CD8-positive, alpha-beta memory T cell (primary cell): ENCODE results near the gene TPRA1. TPM values are rescaled to one million over a fixed set of nuclear protein-coding genes. Genes with fewer than 3 reads are reported as not detected.
A peak's percentile ranks its signal among the peaks of the same experiment; 100 is the strongest.

Experiments
- CTCF ChIA-PET: fragments of 350-600 bp; sonication (Branson Sonifier 250); formaldehyde crosslinking; loops from one replicate; lab custom pipeline; 2021; ENCODE audit warnings: antibody characterized with exemption; lab: Charles Lee
- POLR2A ChIA-PET: fragments of 350-600 bp; sonication (Branson Sonifier 250); formaldehyde crosslinking; loops from one replicate; lab custom pipeline; 2021; ENCODE audit warnings: antibody characterized with exemption; lab: Charles Lee
- DNase-seq, 5 donors: peaks; one replicate each; pipeline versions ENCODE4 v3.0.0 to v3.0.0-alpha.2; 2020 to 2022; ENCODE audit warnings: mixed read lengths in 1 of 5
- H3K27ac ChIP-seq: one replicate; pipeline ENCODE4 v1.7.0; 2013; ENCODE audit warnings: low read depth, mild to moderate bottlenecking, low read length, moderate library complexity
- H3K27me3 ChIP-seq: 2 replicates; pipeline ENCODE4 v1.7.0; 2013; ENCODE audit warnings: low read length, mild to moderate bottlenecking; ENCODE audit not compliant: insufficient read depth, poor library complexity, severe bottlenecking
- H3K36me3 ChIP-seq: 2 replicates; pipeline ENCODE4 v1.7.0; 2013; ENCODE audit warnings: mild to moderate bottlenecking, low read length, moderate library complexity; ENCODE audit not compliant: insufficient read depth
- H3K4me1 ChIP-seq: 2 replicates; pipeline ENCODE4 v1.7.0; 2013; ENCODE audit warnings: mild to moderate bottlenecking, low read length, moderate library complexity; ENCODE audit not compliant: insufficient read depth
- H3K4me3 ChIP-seq: 2 replicates; pipeline ENCODE4 v1.7.0; 2013; ENCODE audit warnings: mild to moderate bottlenecking, low read length
- H3K9me3 ChIP-seq: 2 replicates; pipeline ENCODE4 v1.7.0; 2013; ENCODE audit warnings: mild to moderate bottlenecking, low read length
- H3K27ac Mint-ChIP-seq, 8 donors: one replicate each; pipeline ENCODE4 v1.8.0; 2020 to 2021; ENCODE audit warnings: mixed read lengths in 8 of 8, mild to moderate bottlenecking in 6 of 8, inconsistent platforms in 3 of 8, moderate library complexity in 3 of 8
- H3K27me3 Mint-ChIP-seq, 2 donors: one replicate each; pipeline ENCODE4 v1.8.0; 2020 to 2021; ENCODE audit warnings: mixed read lengths in 2 of 2, mild to moderate bottlenecking in 1 of 2, moderate library complexity in 1 of 2
- H3K36me3 Mint-ChIP-seq, 3 donors: one replicate each; pipeline ENCODE4 v1.8.0; 2020 to 2021; ENCODE audit warnings: mixed read lengths in 3 of 3, inconsistent platforms in 1 of 3, mild to moderate bottlenecking in 1 of 3
- H3K4me1 Mint-ChIP-seq, 3 donors: one replicate each; pipeline ENCODE4 v1.8.0; 2020 to 2021; ENCODE audit warnings: mixed read lengths in 3 of 3, inconsistent platforms in 1 of 3, mild to moderate bottlenecking in 1 of 3
- H3K4me3 Mint-ChIP-seq, 7 donors: one replicate each; pipeline ENCODE4 v1.8.0; 2020 to 2021; ENCODE audit warnings: mixed read lengths in 7 of 7, mild to moderate bottlenecking in 6 of 7, moderate library complexity in 4 of 7, inconsistent platforms in 2 of 7
- H3K9me3 Mint-ChIP-seq, 5 donors: one replicate each; pipeline ENCODE4 v1.8.0; 2020 to 2022; ENCODE audit warnings: mixed read lengths in 5 of 5, mild to moderate bottlenecking in 3 of 5, moderate library complexity in 2 of 5, inconsistent platforms in 1 of 5
- polyA plus RNA-seq: library from polyadenylated mRNA; unstranded; fragments of 300-500 nt; fragmentation: Illumina TruSeq; gene quantifications from one replicate; pipeline ENCODE4 v1.2.3, GENCODE V29; 2021
- total RNA-seq, 2 experiments: library from RNA; stranded (reverse); gene quantifications; one replicate each; pipeline ENCODE4 v1.2.3, GENCODE V29; 2021

TPRA1 gene
- total RNA-seq (10 to 100 TPM; 48.9 to 52.1 TPM), polyA plus RNA-seq (30.4 TPM)

GRCh38 chr3:127590593-127591465 is at the start of gene TPRA1:
Gene TPRA1 (minus strand): TSS chr3:127590733. CDS start chr3:127580146, 10,587 bp downstream.
- no peaks in the 10 kb centered on the region for H3K27me3 Mint-ChIP-seq
- peaks cover 0 to 8% (median 0%) of the 10 kb centered on the region in 3 donors for H3K36me3 Mint-ChIP-seq
- no peaks in the 10 kb centered on the region for H3K9me3 ChIP-seq
- peaks cover 25 to 50% (median 41%) of the 10 kb centered on the region in 3 donors for H3K4me1 Mint-ChIP-seq
- H3K4me1 ChIP-seq: peaks cover 17% of the 10 kb centered on the region
- peak within 1 kb of the TSS; percentile 64 for H3K27ac ChIP-seq
- DNase-seq: peak; percentile 61 to 89 (median 86)
- no peaks in the 10 kb centered on the region for H3K27me3 ChIP-seq
- H3K4me3 ChIP-seq: peak within 1 kb of the TSS; percentile 69
- POLR2A ChIA-PET: interaction anchor here (1.0 to 2.3 kb wide), 5 partner anchors 8 to 82 kb away, joined by 4 to 13 read pairs (median 7); partner anchors contain the start of gene ABTB1
- H3K4me3 Mint-ChIP-seq: peak within 1 kb of the TSS; percentile 95 to 99 (median 97)
- H3K36me3 ChIP-seq: no peaks in the 10 kb centered on the region
- peak within 1 kb of the TSS; percentile 77 to 98 (median 95) for H3K27ac Mint-ChIP-seq
- CTCF ChIA-PET: interaction anchor here (1.0 to 2.0 kb wide), 4 partner anchors 13 to 106 kb away, joined by 3 to 9 read pairs (median 4); no protein-coding TSS in a partner anchor
- H3K9me3 Mint-ChIP-seq: no peaks in the 10 kb centered on the region

DNA sequence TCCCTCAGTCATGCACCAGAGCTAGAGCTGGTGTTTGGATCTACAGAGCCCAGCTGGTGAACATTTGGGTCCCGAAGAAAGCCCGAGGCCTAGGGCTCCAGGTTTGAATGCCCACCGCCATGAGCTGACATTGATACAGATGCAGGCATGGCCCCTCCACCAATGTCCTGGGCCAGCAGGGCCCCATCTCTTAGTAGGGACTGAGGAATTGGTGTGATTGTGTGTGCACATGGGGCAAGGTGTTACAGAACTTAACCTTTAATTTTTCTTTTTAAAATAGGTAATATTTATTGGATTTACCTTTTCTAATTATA is 49.5 kb upstream of the TPRA1 start:
- ChIA-PET POLR2A (no interaction called here), CTCF (no interaction called here)

DNA sequence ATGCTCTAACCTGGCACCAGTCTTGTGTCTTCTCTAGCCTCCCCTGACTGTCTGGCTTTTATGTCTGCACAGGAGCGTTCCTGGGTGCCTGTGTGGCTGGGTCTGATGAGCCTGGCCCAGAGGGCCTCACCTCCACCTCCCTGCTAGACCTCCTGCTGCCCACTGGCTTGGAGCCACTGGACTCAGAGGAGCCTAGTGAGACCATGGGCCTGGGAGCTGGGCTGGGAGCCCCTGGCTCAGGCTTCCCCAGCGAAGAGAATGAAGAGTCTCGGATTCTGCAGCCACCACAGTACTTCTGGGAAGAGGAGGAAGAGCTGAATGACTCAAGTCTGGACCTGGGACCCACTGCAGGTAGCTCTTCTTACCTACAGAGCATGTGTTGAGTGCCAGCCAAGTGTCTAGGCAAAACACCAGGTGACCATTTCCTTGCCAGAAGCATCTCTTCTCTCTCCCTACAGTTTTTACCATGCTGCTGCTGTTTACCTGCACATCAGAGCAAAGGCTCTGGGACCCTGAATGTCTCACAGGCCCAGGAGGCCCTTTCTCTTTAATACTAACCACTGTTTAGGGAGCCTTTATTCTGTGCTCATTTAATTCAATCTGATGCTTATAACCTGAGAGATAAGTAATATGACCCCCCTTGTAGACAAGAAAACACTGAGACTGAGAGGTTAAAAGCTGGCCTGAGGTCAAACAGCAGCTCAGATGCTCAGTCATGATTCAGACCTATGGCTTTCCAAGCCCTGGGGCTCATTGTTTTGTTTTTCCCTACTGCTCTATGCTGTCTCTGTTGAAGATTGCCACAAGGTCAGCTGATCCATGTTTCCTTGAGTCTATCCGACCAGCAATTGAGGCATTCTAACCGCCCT is 48.9 kb upstream of the TPRA1 start:
- H3K4me1 ChIP-seq: peaks cover 9% of the 10 kb centered on the region
- H3K4me3 Mint-ChIP-seq: no peak overlapping the region
- H3K27ac Mint-ChIP-seq: no peak overlapping the region
- no peak for DNase-seq
- H3K27me3 ChIP-seq: no peaks in the 10 kb centered on the region
- peaks cover 6 to 11% (median 10%) of the 10 kb centered on the region in 3 donors for H3K4me1 Mint-ChIP-seq
- ChIA-PET POLR2A (no interaction called here), CTCF (no interaction called here)
- no peak overlapping the region for H3K27ac ChIP-seq
- no peaks in the 10 kb centered on the region for H3K36me3 ChIP-seq
- H3K36me3 Mint-ChIP-seq: peaks cover 0 to 8% (median 1%) of the 10 kb centered on the region in 3 donors
- H3K9me3 Mint-ChIP-seq: no peaks in the 10 kb centered on the region
- no peaks in the 10 kb centered on the region for H3K9me3 ChIP-seq
- H3K27me3 Mint-ChIP-seq: peaks cover 0 to 4% of the 10 kb centered on the region in 2 donors
- no peak overlapping the region for H3K4me3 ChIP-seq

More for the DNA sequence above, 49.5 kb upstream of the TPRA1 start:
- H3K27ac ChIP-seq: no peak overlapping the region
- H3K4me3 ChIP-seq: no peak overlapping the region
- Mint-ChIP-seq H3K4me1 (peaks cover 6 to 11% (median 10%) of the 10 kb centered on the region in 3 donors), H3K36me3 (peaks cover 0 to 8% (median 1%) of the 10 kb centered on the region in 3 donors), H3K27ac (no peak overlapping the region), H3K4me3 (no peak overlapping the region), H3K9me3 (no peaks in the 10 kb centered on the region), H3K27me3 (peaks cover 0 to under 1% of the 10 kb centered on the region in 2 donors)
- no peaks in the 10 kb centered on the region for H3K9me3 ChIP-seq
- no peak for DNase-seq
- H3K27me3 ChIP-seq: no peaks in the 10 kb centered on the region
- H3K4me1 ChIP-seq: peaks cover 9% of the 10 kb centered on the region
- H3K36me3 ChIP-seq: no peaks in the 10 kb centered on the region

DNA sequence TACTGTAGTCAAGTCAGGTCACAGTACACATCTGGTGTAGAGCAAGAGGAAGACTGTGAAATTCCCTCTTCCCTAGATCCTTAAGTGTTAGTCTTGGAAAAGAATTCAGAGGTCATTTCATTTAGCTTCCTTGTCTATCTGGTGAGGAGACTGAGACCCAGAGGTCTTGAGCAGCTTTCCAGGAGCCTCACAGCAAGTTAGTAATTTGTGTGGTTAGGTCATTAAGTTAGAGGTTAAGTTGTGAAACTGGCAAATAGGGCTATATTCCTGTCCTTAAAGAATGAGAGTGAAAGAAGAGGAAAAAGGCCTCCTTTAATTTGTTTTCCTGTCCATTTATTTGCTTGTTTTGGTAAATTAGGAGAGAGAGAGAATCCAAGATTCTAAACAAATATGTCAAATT is 47.4 kb upstream of the TPRA1 start:
- Mint-ChIP-seq H3K4me3 (no peak overlapping the region), H3K36me3 (peaks cover 0 to 8% (median 0%) of the 10 kb centered on the region in 3 donors), H3K4me1 (peaks cover 6 to 11% (median 10%) of the 10 kb centered on the region in 3 donors), H3K9me3 (no peaks in the 10 kb centered on the region), H3K27ac (peak overlapping the region in 2 of 8 donors; percentile 12 to 55), H3K27me3 (peaks cover 0 to 11% of the 10 kb centered on the region in 2 donors)
- no peaks in the 10 kb centered on the region for H3K27me3 ChIP-seq
- no peaks in the 10 kb centered on the region for H3K9me3 ChIP-seq
- H3K27ac ChIP-seq: no peak overlapping the region
- H3K36me3 ChIP-seq: no peaks in the 10 kb centered on the region
- H3K4me1 ChIP-seq: peaks cover 9% of the 10 kb centered on the region
- H3K4me3 ChIP-seq: no peak overlapping the region
- ChIA-PET POLR2A (interaction anchor here (1.0 kb wide), 1 partner anchor 34 kb away, joined by 3 read pairs; no protein-coding TSS in a partner anchor), CTCF (interaction anchor here (0.7 to 0.9 kb wide), 2 partner anchors 10 to 14 kb away, joined by 3 read pairs; no protein-coding TSS in a partner anchor)
- no peak for DNase-seq

- POLR2A ChIA-PET: interaction anchor here (1.0 kb wide), 1 partner anchor 35 kb away, joined by 3 read pairs; no protein-coding TSS in a partner anchor
- H3K4me1 Mint-ChIP-seq: peaks cover 6 to 11% (median 10%) of the 10 kb centered on the region in 3 donors
- H3K4me3 ChIP-seq: no peak overlapping the region
- no peaks in the 10 kb centered on the region for H3K9me3 Mint-ChIP-seq
- peaks cover 9% of the 10 kb centered on the region for H3K4me1 ChIP-seq
- no peaks in the 10 kb centered on the region for H3K36me3 ChIP-seq
- DNase-seq: peak in 1 of 5 donors; percentile 21
- peaks cover 0 to 8% (median 0%) of the 10 kb centered on the region in 3 donors for H3K36me3 Mint-ChIP-seq
- H3K4me3 Mint-ChIP-seq: peak overlapping the region in 1 of 7 donors; percentile 42
- no peaks in the 10 kb centered on the region for H3K27me3 ChIP-seq
- CTCF ChIA-PET: interaction anchor here (0.7 to 0.9 kb wide), 2 partner anchors 11 to 14 kb away, joined by 3 read pairs; no protein-coding TSS in a partner anchor
- H3K9me3 ChIP-seq: no peaks in the 10 kb centered on the region
- H3K27ac Mint-ChIP-seq: peak overlapping the region in 4 of 8 donors; percentile 48 to 87 (median 60)
- H3K27me3 Mint-ChIP-seq: peaks cover 0 to 11% of the 10 kb centered on the region in 2 donors
- no peak overlapping the region for H3K27ac ChIP-seq
Observed at GRCh38 chr3:127637546-127637945, 47.0 kb upstream of the TPRA1 start.

DNA sequence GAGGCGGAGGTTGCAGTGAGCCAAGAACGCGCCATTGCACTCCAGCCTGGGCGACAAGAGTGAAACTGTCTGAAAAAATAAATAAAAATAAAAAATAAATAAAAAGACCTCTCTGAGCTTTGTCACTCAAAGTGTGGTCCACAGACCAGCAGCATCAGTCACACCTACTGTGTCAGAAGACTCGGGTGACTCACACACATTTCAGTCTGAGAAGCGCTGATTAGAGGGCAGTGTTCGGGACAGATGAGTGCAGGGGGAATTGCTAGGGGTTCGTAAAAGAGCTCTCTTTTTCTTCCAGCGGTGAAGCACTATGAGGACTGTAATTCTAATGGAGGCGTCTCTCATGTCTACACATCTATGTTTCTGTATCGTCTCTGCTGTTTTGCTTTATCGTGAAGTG is 44.1 kb upstream of the TPRA1 start:
- H3K27ac ChIP-seq: no peak overlapping the region
- CTCF ChIA-PET: interaction anchor here (1.5 kb wide), 1 partner anchor 25 kb away, joined by 3 read pairs; no protein-coding TSS in a partner anchor
- Mint-ChIP-seq H3K4me3 (peak overlapping the region in 1 of 7 donors; percentile 8), H3K4me1 (peaks cover 20 to 29% (median 23%) of the 10 kb centered on the region in 3 donors), H3K27ac (no peak overlapping the region), H3K27me3 (peaks cover 11 to 28% of the 10 kb centered on the region in 2 donors), H3K9me3 (no peaks in the 10 kb centered on the region), H3K36me3 (peaks cover 0 to 5% (median under 1%) of the 10 kb centered on the region in 3 donors)
- H3K27me3 ChIP-seq: peaks cover 4% of the 10 kb centered on the region
- POLR2A ChIA-PET: no interaction called here
- H3K4me1 ChIP-seq: peaks cover 25% of the 10 kb centered on the region
- no peaks in the 10 kb centered on the region for H3K9me3 ChIP-seq
- DNase-seq: no peak
- H3K4me3 ChIP-seq: no peak overlapping the region
- no peaks in the 10 kb centered on the region for H3K36me3 ChIP-seq

DNA sequence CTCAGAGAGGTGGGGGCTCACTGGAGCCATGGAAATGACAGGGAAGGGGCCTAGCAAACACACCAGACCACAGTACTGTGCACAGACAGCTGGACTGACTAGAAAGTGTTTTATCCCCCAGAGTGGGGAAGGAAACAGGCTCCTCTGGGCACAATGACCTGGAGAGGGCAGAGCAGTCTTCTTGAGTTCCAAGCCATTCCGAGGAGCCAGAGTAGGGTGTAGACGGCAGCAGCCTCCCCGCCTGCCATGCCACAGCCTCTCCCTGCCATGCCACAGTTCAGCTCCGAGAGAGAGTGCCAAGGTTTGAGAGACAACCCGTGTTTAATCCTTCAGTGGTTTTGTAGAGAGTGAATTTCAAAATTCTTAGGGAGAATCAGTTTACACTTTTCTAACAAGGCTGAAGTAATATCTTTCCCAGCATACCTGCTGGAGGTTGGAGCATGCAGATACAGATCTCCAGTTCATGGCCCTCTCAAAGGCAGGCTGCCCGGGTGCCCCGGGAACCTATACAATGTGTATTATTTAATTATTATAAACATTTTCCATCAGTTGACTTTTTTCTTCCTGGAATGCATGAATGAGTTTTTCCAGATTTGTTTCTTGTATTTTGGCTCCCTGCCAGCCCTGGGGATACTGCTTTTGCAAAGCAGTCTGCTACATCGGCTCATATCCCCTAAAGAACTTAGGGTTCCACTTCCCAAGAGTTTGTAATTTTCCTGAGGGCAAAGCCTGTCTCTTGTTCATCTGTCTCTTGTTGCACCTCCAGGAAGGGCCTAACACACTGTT is 41.7 kb upstream of the TPRA1 start:
- H3K9me3 Mint-ChIP-seq: no peaks in the 10 kb centered on the region
- no peak overlapping the region for H3K4me3 Mint-ChIP-seq
- Histone ChIP-seq H3K27ac (no peak overlapping the region), H3K36me3 (no peaks in the 10 kb centered on the region), H3K4me3 (no peak overlapping the region), H3K4me1 (peaks cover 19% of the 10 kb centered on the region), H3K27me3 (peaks cover 8% of the 10 kb centered on the region), H3K9me3 (no peaks in the 10 kb centered on the region)
- CTCF ChIA-PET: no interaction called here
- POLR2A ChIA-PET: no interaction called here
- H3K36me3 Mint-ChIP-seq: peaks cover 0 to 4% (median 3%) of the 10 kb centered on the region in 3 donors
- peaks cover 29 to 38% (median 33%) of the 10 kb centered on the region in 3 donors for H3K4me1 Mint-ChIP-seq
- peaks cover 16 to 33% of the 10 kb centered on the region in 2 donors for H3K27me3 Mint-ChIP-seq
- DNase-seq: no peak
- peak overlapping the region in 1 of 8 donors; percentile 84 for H3K27ac Mint-ChIP-seq
